ENCODE measurements around the gene APAF1. TPM values are rescaled to one million over a fixed set of nuclear protein-coding genes. Genes with fewer than 3 reads are reported as not detected.
A peak's percentile ranks its signal among the peaks of the same experiment; 100 is the strongest.
"Not testable (repeated sequence)": the region's sequence is repeated elsewhere in the genome, so short reads cannot be mapped to it uniquely, and the experiment has no call there.

The APAF1 gene, protein sequence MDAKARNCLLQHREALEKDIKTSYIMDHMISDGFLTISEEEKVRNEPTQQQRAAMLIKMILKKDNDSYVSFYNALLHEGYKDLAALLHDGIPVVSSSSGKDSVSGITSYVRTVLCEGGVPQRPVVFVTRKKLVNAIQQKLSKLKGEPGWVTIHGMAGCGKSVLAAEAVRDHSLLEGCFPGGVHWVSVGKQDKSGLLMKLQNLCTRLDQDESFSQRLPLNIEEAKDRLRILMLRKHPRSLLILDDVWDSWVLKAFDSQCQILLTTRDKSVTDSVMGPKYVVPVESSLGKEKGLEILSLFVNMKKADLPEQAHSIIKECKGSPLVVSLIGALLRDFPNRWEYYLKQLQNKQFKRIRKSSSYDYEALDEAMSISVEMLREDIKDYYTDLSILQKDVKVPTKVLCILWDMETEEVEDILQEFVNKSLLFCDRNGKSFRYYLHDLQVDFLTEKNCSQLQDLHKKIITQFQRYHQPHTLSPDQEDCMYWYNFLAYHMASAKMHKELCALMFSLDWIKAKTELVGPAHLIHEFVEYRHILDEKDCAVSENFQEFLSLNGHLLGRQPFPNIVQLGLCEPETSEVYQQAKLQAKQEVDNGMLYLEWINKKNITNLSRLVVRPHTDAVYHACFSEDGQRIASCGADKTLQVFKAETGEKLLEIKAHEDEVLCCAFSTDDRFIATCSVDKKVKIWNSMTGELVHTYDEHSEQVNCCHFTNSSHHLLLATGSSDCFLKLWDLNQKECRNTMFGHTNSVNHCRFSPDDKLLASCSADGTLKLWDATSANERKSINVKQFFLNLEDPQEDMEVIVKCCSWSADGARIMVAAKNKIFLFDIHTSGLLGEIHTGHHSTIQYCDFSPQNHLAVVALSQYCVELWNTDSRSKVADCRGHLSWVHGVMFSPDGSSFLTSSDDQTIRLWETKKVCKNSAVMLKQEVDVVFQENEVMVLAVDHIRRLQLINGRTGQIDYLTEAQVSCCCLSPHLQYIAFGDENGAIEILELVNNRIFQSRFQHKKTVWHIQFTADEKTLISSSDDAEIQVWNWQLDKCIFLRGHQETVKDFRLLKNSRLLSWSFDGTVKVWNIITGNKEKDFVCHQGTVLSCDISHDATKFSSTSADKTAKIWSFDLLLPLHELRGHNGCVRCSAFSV (N-terminal part only)
- polyA plus RNA-seq (2012; ENCODE audit: missing spikeins), result 16.3 TPM

- peak; percentile 89 for TF ChIP-seq POLR2A (IDR thresholded peaks at IDR 0.05; ENCODE audit: low read depth, low read length)
- TF ChIP-seq POLR2AphosphoS5 (IDR thresholded peaks at IDR 0.05; ENCODE audit: low read depth, low read length), result peak; percentile 86
- TF ChIP-seq TAF1 (IDR thresholded peaks at IDR 0.05; ENCODE audit: borderline replicate concordance, low read depth, low read length), result no peak; the same call in 1 of the 2 replicates
- DNase-seq (ENCODE audit: insufficient read length) (peak; percentile 88), FAIRE-seq (peak; percentile 99)
These were observed at the start of gene APAF1, which contains the start of gene IKBIP for GRCh38 chr12:98644712-98645571. TSS of gene APAF1 (plus strand) at chr12:98645290. CDS start at chr12:98648360, 3,070 bp downstream. TSS of gene IKBIP (minus strand) at chr12:98644788. CDS start at chr12:98644701, 87 bp downstream.

GRCh38 chr12:98597313-98597712, 47.8 kb upstream of the APAF1 start:
- not testable (repeated sequence) for FAIRE-seq; DNase-seq (ENCODE audit: insufficient read length)

DNA sequence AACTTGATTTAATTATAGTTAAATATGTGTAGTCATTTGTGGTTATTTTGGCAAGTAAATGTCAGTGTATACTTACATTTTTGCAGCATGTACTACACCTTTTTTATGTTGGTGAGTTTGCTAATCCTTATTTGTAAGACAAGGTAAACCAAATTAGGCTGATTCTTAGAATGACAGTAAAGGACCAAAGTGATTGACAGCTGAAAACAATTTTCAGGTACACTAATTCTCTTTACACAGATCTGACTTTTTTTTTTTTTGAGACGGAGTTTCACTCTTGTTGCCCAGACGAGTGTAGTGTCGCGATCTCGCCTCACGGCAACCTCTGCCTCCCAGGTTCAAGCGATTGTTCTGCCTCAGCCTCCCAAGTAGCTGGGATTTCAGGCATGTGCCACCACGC, 43.2 kb upstream of the APAF1 start:
- DNase-seq (ENCODE audit: insufficient read length), result no peak
- TF ChIP-seq POLR2A (IDR thresholded peaks at IDR 0.05; ENCODE audit: low read depth, low read length) (no peak), POLR2AphosphoS5 (IDR thresholded peaks at IDR 0.05; ENCODE audit: low read depth, low read length) (no peak), TAF1 (IDR thresholded peaks at IDR 0.05; ENCODE audit: borderline replicate concordance, low read depth, low read length) (no peak)
- FAIRE-seq, result no peak

GRCh38 chr12:98606359-98606988, 38.6 kb upstream of the APAF1 start:
- DNase-seq (ENCODE audit: insufficient read length) (no peak), FAIRE-seq (no peak)
- no peak for TF ChIP-seq POLR2A (IDR thresholded peaks at IDR 0.05; ENCODE audit: low read depth, low read length)
- no peak for TF ChIP-seq POLR2AphosphoS5 (IDR thresholded peaks at IDR 0.05; ENCODE audit: low read depth, low read length)
- no peak for TF ChIP-seq TAF1 (IDR thresholded peaks at IDR 0.05; ENCODE audit: borderline replicate concordance, low read depth, low read length)

DNA sequence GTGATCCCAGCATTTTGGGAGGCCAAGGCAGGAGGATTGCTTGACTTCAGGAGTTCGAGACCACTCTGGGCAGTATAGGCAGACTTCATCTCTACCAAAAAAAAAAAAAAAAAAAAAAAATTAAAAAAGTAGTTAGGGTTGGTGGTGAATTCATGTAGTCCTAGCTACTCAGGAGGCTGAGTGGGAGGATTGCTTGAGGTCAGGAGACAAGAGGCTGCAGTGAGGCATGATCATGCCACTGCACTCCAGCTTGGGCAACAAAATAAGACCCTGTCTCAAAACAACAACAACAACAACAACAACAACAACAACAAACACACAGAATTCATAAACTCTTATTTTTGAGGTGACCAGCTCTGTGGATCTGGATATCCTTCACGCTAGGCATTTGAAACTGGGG, 34.5 kb upstream of the APAF1 start:
- no peak for FAIRE-seq
- no peak for TF ChIP-seq TAF1 (IDR thresholded peaks at IDR 0.05; ENCODE audit: borderline replicate concordance, low read depth, low read length)
- DNase-seq (ENCODE audit: insufficient read length), result no peak

- FAIRE-seq (peak; percentile 86), DNase-seq (ENCODE audit: insufficient read length) (no peak)
- no peak for TF ChIP-seq POLR2A (IDR thresholded peaks at IDR 0.05; ENCODE audit: low read depth, low read length)
These were observed 32.3 kb upstream of the APAF1 start for GRCh38 chr12:98612696-98613334.

DNA sequence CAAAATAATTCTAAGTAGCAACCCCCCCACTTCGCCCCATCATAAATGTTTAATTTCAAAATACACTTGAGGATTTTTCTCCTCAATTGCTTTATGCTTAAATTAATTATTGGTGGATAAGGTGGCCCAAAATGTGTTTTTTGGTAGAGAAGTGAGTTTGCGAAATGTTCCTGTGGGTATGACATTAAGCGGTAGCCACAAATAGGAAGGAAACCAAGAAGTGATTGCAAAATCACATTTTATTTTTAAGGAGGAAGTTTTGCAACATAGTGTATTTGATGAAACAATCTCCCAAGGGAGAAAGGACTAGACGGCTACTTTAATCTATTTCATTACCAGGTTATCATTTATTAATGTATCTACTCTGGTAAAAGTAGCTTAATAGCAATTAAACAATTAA, 26.1 kb upstream of the APAF1 start:
- TF ChIP-seq TAF1 (IDR thresholded peaks at IDR 0.05; ENCODE audit: borderline replicate concordance, low read depth, low read length) (no peak), POLR2AphosphoS5 (IDR thresholded peaks at IDR 0.05; ENCODE audit: low read depth, low read length) (no peak), POLR2A (IDR thresholded peaks at IDR 0.05; ENCODE audit: low read depth, low read length) (no peak)
- DNase-seq (ENCODE audit: insufficient read length) (no peak), FAIRE-seq (no peak)

- TF ChIP-seq POLR2A (IDR thresholded peaks at IDR 0.05; ENCODE audit: low read depth, low read length), result no peak
- TF ChIP-seq TAF1 (IDR thresholded peaks at IDR 0.05; ENCODE audit: borderline replicate concordance, low read depth, low read length), result no peak
- no peak for TF ChIP-seq POLR2AphosphoS5 (IDR thresholded peaks at IDR 0.05; ENCODE audit: low read depth, low read length)
- FAIRE-seq, result peak; percentile 94
- peak; percentile 20 for DNase-seq (ENCODE audit: insufficient read length)
These were observed 9.3 kb upstream of the APAF1 start for GRCh38 chr12:98635657-98636323.

GRCh38 chr12:98637068-98637467, 8.0 kb upstream of the APAF1 start:
- DNase-seq (ENCODE audit: insufficient read length) (no peak), FAIRE-seq (no peak)
- TF ChIP-seq TAF1 (IDR thresholded peaks at IDR 0.05; ENCODE audit: borderline replicate concordance, low read depth, low read length), result no peak
- TF ChIP-seq POLR2AphosphoS5 (IDR thresholded peaks at IDR 0.05; ENCODE audit: low read depth, low read length), result no peak
- no peak for TF ChIP-seq POLR2A (IDR thresholded peaks at IDR 0.05; ENCODE audit: low read depth, low read length)

GRCh38 chr12:98638009-98638408, 7.1 kb upstream of the APAF1 start:
- no peak for FAIRE-seq
- no peak for DNase-seq (ENCODE audit: insufficient read length)
- TF ChIP-seq POLR2A (IDR thresholded peaks at IDR 0.05; ENCODE audit: low read depth, low read length) (no peak), TAF1 (IDR thresholded peaks at IDR 0.05; ENCODE audit: borderline replicate concordance, low read depth, low read length) (no peak), POLR2AphosphoS5 (IDR thresholded peaks at IDR 0.05; ENCODE audit: low read depth, low read length) (no peak)
